ENCODE data around the gene CNNM2.

Gene CNNM2

DNA sequence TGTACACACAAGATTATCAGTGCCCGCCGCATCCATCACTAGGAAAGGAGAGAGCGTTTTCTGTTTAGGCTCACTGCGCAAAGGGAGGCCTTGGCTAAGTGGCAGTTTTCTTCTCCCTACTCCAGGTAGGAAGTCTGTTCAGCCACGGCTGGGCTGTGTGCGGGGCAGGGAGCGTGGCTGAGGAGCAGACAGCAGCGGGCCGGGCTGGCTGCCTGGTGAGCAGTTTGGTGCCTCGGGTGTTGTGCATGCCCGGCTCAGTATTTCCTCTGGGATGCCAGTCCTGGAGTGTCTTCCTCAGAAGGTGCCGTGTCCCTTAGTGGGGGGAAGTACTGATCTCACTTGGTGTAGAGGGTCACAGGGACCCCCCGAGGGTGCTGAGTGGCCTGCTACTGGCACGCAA is 160.6 kb downstream of the CNNM2 start:
- TF ChIP-seq, protein P1, sequence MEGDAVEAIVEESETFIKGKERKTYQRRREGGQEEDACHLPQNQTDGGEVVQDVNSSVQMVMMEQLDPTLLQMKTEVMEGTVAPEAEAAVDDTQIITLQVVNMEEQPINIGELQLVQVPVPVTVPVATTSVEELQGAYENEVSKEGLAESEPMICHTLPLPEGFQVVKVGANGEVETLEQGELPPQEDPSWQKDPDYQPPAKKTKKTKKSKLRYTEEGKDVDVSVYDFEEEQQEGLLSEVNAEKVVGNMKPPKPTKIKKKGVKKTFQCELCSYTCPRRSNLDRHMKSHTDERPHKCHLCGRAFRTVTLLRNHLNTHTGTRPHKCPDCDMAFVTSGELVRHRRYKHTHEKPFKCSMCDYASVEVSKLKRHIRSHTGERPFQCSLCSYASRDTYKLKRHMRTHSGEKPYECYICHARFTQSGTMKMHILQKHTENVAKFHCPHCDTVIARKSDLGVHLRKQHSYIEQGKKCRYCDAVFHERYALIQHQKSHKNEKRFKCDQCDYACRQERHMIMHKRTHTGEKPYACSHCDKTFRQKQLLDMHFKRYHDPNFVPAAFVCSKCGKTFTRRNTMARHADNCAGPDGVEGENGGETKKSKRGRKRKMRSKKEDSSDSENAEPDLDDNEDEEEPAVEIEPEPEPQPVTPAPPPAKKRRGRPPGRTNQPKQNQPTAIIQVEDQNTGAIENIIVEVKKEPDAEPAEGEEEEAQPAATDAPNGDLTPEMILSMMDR (conservative IDR thresholded peaks at IDR 0.05; ENCODE audit: control insufficient read depth, insufficient read depth, low read depth, low read length), result no peak
- no peak overlapping the region for H3K4me3 ChIP-seq (ENCODE audit: control insufficient read depth, low read depth, low read length)
- DNase-seq (ENCODE audit: low read depth), result no peak

DNA sequence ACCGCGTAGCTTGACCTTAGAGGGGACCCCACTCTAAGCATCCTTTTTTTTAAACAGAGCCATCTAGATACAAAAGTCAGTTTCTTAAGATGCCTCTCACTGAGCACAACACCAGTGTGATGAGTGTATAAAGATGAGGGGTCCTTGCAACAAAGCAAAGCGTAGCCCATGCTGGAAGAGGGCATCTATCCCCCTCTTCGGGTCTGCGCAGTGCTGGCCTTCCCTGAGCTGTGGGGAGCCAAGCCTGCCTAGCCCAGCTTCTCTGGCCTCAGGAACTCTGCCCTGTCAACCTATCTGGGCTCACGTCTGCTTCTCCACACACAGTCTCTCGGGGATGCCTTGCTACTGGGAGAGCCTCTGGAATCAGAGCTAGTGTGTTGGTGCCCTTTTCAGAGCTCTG is 161.0 kb downstream of the CNNM2 start:
- TF ChIP-seq, protein P1 (conservative IDR thresholded peaks at IDR 0.05; ENCODE audit: control insufficient read depth, insufficient read depth, low read depth, low read length), result no peak
- DNase-seq (ENCODE audit: low read depth), result no peak

DNA sequence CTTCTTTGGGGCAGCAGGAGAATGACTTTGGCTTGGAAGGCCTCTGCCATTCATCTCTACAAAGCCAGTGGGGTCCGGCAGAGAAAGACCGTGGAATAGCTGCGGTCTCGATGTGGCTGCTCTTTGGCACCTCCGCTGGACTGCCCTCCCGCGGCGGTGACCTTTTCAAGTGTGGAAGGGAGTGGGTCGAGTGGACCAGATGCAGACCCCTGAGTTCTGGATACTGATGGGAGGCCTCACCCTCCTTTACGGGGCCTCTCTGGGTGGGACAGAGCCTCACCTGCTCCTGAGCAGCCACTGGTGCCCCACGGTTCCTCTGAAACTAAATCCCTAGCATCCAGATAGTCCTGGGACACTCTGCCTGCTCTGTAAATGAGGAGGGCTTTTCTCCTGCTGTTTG is 161.9 kb downstream of the CNNM2 start:
- DNase-seq (ENCODE audit: low read depth), result no peak
- TF ChIP-seq, protein P1 (conservative IDR thresholded peaks at IDR 0.05; ENCODE audit: control insufficient read depth, insufficient read depth, low read depth, low read length), result no peak
- no peak overlapping the region for H3K4me3 ChIP-seq (ENCODE audit: control insufficient read depth, low read depth, low read length)

More for the DNA sequence above, 161.0 kb downstream of the CNNM2 start:
- H3K4me3 ChIP-seq (ENCODE audit: control insufficient read depth, low read depth, low read length), result no peak overlapping the region

DNA sequence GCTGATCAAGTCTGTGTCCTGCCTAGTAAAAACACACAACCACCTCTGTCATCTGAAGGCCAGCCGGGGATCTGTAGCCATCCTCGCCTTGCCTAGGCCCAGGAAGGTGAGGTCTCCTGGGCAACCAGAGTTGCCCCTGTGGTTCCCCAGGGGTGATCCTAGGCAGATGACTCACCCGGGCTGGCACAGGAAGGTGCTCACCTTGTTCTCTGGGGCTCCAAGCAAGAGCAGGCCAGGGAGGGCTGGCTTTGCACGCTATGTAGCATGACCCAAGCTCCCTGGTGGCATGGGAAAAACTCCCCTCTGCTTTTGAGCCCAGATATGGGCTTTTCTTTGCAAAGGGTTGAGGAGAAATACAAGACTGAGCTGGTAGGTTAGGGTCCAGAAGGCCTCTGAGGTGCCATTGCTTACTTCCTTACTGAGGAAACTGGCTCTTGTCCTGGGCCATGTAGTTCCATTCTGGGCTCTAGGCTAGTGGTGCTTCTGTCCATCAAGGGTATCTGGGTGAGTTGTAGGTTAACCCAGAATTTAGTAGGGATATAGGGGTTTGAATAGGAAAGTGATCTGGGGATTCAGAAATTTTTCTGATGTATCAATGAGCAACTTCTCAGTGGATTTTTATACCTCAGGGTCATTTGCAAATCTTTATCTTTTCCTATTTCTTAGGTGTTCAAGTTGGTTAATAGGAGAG is 162.9 kb downstream of the CNNM2 start:
- TF ChIP-seq, protein P1 (conservative IDR thresholded peaks at IDR 0.05; ENCODE audit: control insufficient read depth, insufficient read depth, low read depth, low read length), result no peak
- no peak overlapping the region for H3K4me3 ChIP-seq (ENCODE audit: control insufficient read depth, low read depth, low read length)
- DNase-seq (ENCODE audit: low read depth), result no peak

DNA sequence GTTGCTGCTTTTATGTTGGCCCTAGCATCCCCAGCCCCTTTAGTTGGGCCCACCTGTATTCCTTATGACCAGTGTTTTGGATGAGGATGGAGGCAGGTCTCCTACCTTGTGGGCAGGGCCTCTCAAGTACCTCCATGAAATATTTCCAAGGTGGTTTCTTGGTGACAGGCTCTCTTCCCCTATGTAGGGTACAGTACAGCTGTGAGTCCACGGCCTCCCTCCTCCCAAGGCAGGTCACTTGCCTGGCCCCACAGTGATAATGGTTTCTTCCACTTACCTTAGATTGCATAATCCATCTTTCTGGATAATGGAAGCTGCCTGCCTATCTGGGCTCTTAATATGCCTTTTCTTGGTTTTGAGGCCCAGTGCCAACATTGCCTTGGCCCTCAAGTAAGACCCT is 164.6 kb downstream of the CNNM2 start:
- TF ChIP-seq, protein P1 (conservative IDR thresholded peaks at IDR 0.05; ENCODE audit: control insufficient read depth, insufficient read depth, low read depth, low read length), result no peak
- no peak for DNase-seq (ENCODE audit: low read depth)
- H3K4me3 ChIP-seq (ENCODE audit: control insufficient read depth, low read depth, low read length), result no peak overlapping the region

GRCh38 chr10:103083266-103083976 is 165.3 kb downstream of the CNNM2 start:
- TF ChIP-seq, protein P1 (conservative IDR thresholded peaks at IDR 0.05; ENCODE audit: control insufficient read depth, insufficient read depth, low read depth, low read length), result no peak
- no peak for DNase-seq (ENCODE audit: low read depth)
- no peak overlapping the region for H3K4me3 ChIP-seq (ENCODE audit: control insufficient read depth, low read depth, low read length)
